Astrocyte (in vitro differentiated cells and primary cell): ENCODE measurements around the gene MLLT10. TPM values are rescaled to one million over a fixed set of nuclear protein-coding genes. Genes with fewer than 3 reads are reported as not detected.

Experiments used
- DNase-seq: peaks from one replicate; pipeline ENCODE4 v3.0.0-alpha.2; 2010; ENCODE audit warnings: low read depth
- FAIRE-seq: peaks from 2 replicates; lab custom pipeline; 2011; peaks lifted over from hg19 to GRCh38; lab: Jason Lieb, UNC
- H2AFZ ChIP-seq: 2 replicates; pipeline ENCODE4 v1.6.0; 2012; ENCODE audit warnings: low read depth, low read length, inconsistent platforms
- H3K27ac ChIP-seq: 2 replicates; pipeline ENCODE4 v1.5.1; 2011; ENCODE audit warnings: low read depth, low read length, inconsistent platforms
- H3K27me3 ChIP-seq: 2 replicates; pipeline ENCODE4 v1.6.0; 2011; ENCODE audit warnings: low read length, inconsistent platforms; ENCODE audit not compliant: insufficient read depth
- H3K36me3 ChIP-seq: 2 replicates; pipeline ENCODE4 v1.5.1; 2011; ENCODE audit warnings: low read length, inconsistent platforms; ENCODE audit not compliant: insufficient read depth
- H3K4me1 ChIP-seq: 2 replicates; pipeline ENCODE4 v1.5.1; 2011; ENCODE audit warnings: low read length, inconsistent platforms; ENCODE audit not compliant: insufficient read depth
- H3K4me2 ChIP-seq: 2 replicates; pipeline ENCODE4 v1.6.0; 2012; ENCODE audit warnings: low read length, inconsistent platforms
- H3K4me3 ChIP-seq: 2 replicates; pipeline ENCODE4 v1.5.1; 2011; ENCODE audit warnings: low read depth, mild to moderate bottlenecking, low read length, inconsistent platforms; ENCODE audit not compliant: insufficient read depth
- H3K79me2 ChIP-seq: 2 replicates; pipeline ENCODE4 v1.6.0; 2012; ENCODE audit warnings: mild to moderate bottlenecking, low read length, inconsistent platforms; ENCODE audit not compliant: insufficient read depth
- H3K9ac ChIP-seq: 2 replicates; pipeline ENCODE4 v1.6.0; 2012; ENCODE audit warnings: mild to moderate bottlenecking, low read length, inconsistent platforms
- H3K9me3 ChIP-seq: 2 replicates; pipeline ENCODE4 v1.5.1; 2012; ENCODE audit warnings: low read depth, mild to moderate bottlenecking, low read length, inconsistent platforms; ENCODE audit not compliant: insufficient read depth
- H4K20me1 ChIP-seq: 2 replicates; pipeline ENCODE4 v1.6.0; 2012; ENCODE audit warnings: low read length, inconsistent platforms; ENCODE audit not compliant: insufficient read depth
- H3K27ac Mint-ChIP-seq: one replicate; pipeline ENCODE4 v1.8.0; 2021; ENCODE audit warnings: mild to moderate bottlenecking, mixed read lengths; ENCODE audit not compliant: unreplicated experiment
- H3K27me3 Mint-ChIP-seq: one replicate; pipeline ENCODE4 v1.8.0; 2021; ENCODE audit warnings: low read depth, mixed read lengths; ENCODE audit not compliant: unreplicated experiment
- H3K36me3 Mint-ChIP-seq: one replicate; pipeline ENCODE4 v1.8.0; 2021; ENCODE audit warnings: low read depth, mixed read lengths; ENCODE audit not compliant: unreplicated experiment
- H3K4me1 Mint-ChIP-seq: one replicate; pipeline ENCODE4 v1.8.0; 2021; ENCODE audit warnings: low read depth, mixed read lengths; ENCODE audit not compliant: unreplicated experiment
- H3K4me3 Mint-ChIP-seq: one replicate; pipeline ENCODE4 v1.8.0; 2021; ENCODE audit warnings: mild to moderate bottlenecking, moderate library complexity, mixed read lengths; ENCODE audit not compliant: unreplicated experiment
- H3K9me3 Mint-ChIP-seq: one replicate; pipeline ENCODE4 v1.8.0; 2021; ENCODE audit warnings: mild to moderate bottlenecking, mixed read lengths; ENCODE audit not compliant: unreplicated experiment
- EZH2 ChIP-seq: IDR thresholded peaks from 2 replicates; pipeline ENCODE4 v1.6.1; 2012; ENCODE audit warnings: mild to moderate bottlenecking, low read length, inconsistent platforms; ENCODE audit not compliant: insufficient read depth
- total RNA-seq: library from RNA; stranded (reverse); gene quantifications from 2 replicates; pipeline ENCODE4 v1.2.1, GENCODE V29; 2021
- TF ChIP-seq, protein P1 (sequence below): IDR thresholded peaks from 2 replicates; pipeline ENCODE4 v1.5.1; 2011; ENCODE audit warnings: low read depth, mild to moderate bottlenecking, inconsistent platforms, low read length, moderate library complexity; ENCODE audit not compliant: insufficient read depth

Gene MLLT10
- total RNA-seq, 1 donor from 2014 or later, result 46.9 TPM

DNA sequence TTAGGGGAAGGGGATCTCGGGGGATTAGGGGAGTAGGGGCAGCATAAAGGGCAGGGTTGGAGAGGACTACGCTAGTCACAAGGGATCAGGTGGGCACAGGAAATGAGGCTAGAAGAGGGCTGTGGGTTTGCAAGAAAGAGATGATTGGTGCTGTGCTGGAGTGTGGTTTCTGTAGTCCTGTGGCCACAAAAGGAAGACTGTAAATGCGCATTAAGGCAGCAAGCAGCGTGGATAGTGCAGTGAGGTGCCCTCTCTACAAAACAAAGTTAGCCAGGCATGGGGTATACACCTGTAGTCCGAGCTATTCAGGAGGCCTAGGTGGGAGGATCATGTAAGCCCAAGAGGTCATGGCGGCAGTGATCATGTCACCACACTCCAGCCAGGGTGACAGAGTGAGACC, 212.1 kb downstream of the MLLT10 start:
- Histone ChIP-seq H3K27me3 (no peaks in the 10 kb centered on the region), H3K27ac (no peak overlapping the region), H3K79me2 (no peaks in the 10 kb centered on the region), H3K4me2 (no peak overlapping the region), H3K9ac (no peak overlapping the region), H4K20me1 (peaks cover 13% of the 10 kb centered on the region), H3K4me3 (no peak overlapping the region), H3K36me3 (peaks cover 26% of the 10 kb centered on the region), H3K4me1 (no peaks in the 10 kb centered on the region), H2AFZ (no peak overlapping the region), H3K9me3 (no peaks in the 10 kb centered on the region)
- H3K27ac Mint-ChIP-seq, result no peak overlapping the region
- DNase-seq, result no peak
- H3K4me1 Mint-ChIP-seq, result peaks cover 15% of the 10 kb centered on the region
- peaks cover 29% of the 10 kb centered on the region for H3K36me3 Mint-ChIP-seq
- H3K4me3 Mint-ChIP-seq, result no peak overlapping the region
- H3K27me3 Mint-ChIP-seq, result no peaks in the 10 kb centered on the region
- TF ChIP-seq, protein P1, sequence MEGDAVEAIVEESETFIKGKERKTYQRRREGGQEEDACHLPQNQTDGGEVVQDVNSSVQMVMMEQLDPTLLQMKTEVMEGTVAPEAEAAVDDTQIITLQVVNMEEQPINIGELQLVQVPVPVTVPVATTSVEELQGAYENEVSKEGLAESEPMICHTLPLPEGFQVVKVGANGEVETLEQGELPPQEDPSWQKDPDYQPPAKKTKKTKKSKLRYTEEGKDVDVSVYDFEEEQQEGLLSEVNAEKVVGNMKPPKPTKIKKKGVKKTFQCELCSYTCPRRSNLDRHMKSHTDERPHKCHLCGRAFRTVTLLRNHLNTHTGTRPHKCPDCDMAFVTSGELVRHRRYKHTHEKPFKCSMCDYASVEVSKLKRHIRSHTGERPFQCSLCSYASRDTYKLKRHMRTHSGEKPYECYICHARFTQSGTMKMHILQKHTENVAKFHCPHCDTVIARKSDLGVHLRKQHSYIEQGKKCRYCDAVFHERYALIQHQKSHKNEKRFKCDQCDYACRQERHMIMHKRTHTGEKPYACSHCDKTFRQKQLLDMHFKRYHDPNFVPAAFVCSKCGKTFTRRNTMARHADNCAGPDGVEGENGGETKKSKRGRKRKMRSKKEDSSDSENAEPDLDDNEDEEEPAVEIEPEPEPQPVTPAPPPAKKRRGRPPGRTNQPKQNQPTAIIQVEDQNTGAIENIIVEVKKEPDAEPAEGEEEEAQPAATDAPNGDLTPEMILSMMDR, result no peak
- no peak for TF ChIP-seq EZH2
- no peak for FAIRE-seq
- peaks cover 3% of the 10 kb centered on the region for H3K9me3 Mint-ChIP-seq

DNA sequence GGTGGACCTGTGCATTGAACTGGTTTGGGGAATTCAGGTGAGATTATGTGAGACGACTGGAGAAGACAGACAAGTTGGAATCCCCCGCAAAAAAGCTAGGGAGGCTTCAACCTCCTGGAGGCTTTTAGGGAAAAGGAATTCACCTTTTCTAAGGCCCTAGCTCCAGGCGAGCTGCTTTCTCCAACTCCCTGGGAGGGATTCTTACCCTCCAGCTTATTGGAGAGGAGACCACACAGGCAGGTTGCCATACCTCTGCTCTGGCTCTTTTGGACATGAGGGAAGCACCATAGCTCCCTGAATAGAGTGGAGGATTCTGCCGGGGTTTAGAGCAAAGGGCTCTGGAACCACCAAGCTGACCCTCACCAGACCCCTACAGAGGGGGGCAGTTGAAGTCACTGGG, 213.8 kb downstream of the MLLT10 start:
- Histone ChIP-seq H4K20me1 (peaks cover 13% of the 10 kb centered on the region), H3K27me3 (no peaks in the 10 kb centered on the region), H3K9me3 (no peaks in the 10 kb centered on the region), H2AFZ (no peak overlapping the region), H3K4me2 (no peak overlapping the region), H3K9ac (no peak overlapping the region), H3K4me1 (no peaks in the 10 kb centered on the region), H3K79me2 (no peaks in the 10 kb centered on the region), H3K4me3 (no peak overlapping the region), H3K27ac (no peak overlapping the region), H3K36me3 (peaks cover 12% of the 10 kb centered on the region)
- H3K27me3 Mint-ChIP-seq, result no peaks in the 10 kb centered on the region
- peaks cover 32% of the 10 kb centered on the region for H3K36me3 Mint-ChIP-seq
- H3K27ac Mint-ChIP-seq, result peak overlapping the region; percentile 47
- FAIRE-seq (no peak), DNase-seq (no peak)
- peaks cover 3% of the 10 kb centered on the region for H3K9me3 Mint-ChIP-seq
- peaks cover 17% of the 10 kb centered on the region for H3K4me1 Mint-ChIP-seq
- TF ChIP-seq, protein P1, result no peak
- TF ChIP-seq EZH2, result no peak
- no peak overlapping the region for H3K4me3 Mint-ChIP-seq

DNA sequence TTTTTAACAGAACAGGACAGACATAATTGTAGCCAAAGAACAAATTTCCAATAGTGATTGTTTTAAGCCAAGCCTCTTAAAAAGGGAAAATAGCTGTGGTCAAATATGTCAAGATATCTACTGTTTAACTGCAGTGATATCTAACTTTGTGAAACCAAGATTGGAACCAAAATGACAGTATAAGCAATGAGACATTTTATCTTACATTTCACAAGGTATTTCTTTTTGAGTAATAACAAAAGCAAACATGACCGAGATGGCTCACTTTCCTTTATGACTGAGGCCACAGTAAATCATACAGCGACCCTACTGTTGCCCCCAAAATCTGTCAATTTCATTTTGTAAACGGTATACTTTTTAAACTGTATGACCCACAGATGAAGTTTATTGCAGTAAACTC, 215.8 kb downstream of the MLLT10 start:
- Histone ChIP-seq H3K4me1 (no peaks in the 10 kb centered on the region), H3K79me2 (no peaks in the 10 kb centered on the region), H3K4me3 (no peak overlapping the region), H3K4me2 (no peak overlapping the region), H3K27ac (no peak overlapping the region), H2AFZ (no peak overlapping the region), H4K20me1 (peaks cover 11% of the 10 kb centered on the region), H3K27me3 (no peaks in the 10 kb centered on the region), H3K9me3 (no peaks in the 10 kb centered on the region), H3K9ac (no peak overlapping the region), H3K36me3 (no peaks in the 10 kb centered on the region)
- no peak overlapping the region for H3K4me3 Mint-ChIP-seq
- DNase-seq (peak; percentile 71), FAIRE-seq (no peak)
- H3K4me1 Mint-ChIP-seq, result peaks cover 13% of the 10 kb centered on the region
- peaks cover 32% of the 10 kb centered on the region for H3K36me3 Mint-ChIP-seq
- TF ChIP-seq, protein P1, result no peak
- no peak for TF ChIP-seq EZH2
- no peaks in the 10 kb centered on the region for H3K27me3 Mint-ChIP-seq
- H3K9me3 Mint-ChIP-seq, result peaks cover 3% of the 10 kb centered on the region
- no peak overlapping the region for H3K27ac Mint-ChIP-seq
